Suprapubic skin (tissue), 4 donors: ENCODE measurements around the gene ATXN1. TPM values are rescaled to one million over a fixed set of nuclear protein-coding genes. Genes with fewer than 3 reads are reported as not detected.

ENCODE experiments used
- DNase-seq, 2 donors: peaks; one replicate each; pipeline ENCODE4 v3.0.0-alpha.2; 2019; ENCODE audit warnings: low spot score in 2 of 2
- H3K27ac ChIP-seq: fragments of 200-600 bp; sonication (generic); one replicate; pipeline ENCODE4 v1.5.1; 2019
- H3K27me3 ChIP-seq: fragments of 200-600 bp; sonication (generic); one replicate; pipeline ENCODE4 v1.5.1; 2019
- H3K36me3 ChIP-seq: fragments of 200-600 bp; sonication (generic); one replicate; pipeline ENCODE4 v1.5.1; 2019
- H3K4me1 ChIP-seq: fragments of 200-600 bp; sonication (generic); one replicate; pipeline ENCODE4 v1.5.1; 2019
- H3K4me3 ChIP-seq: fragments of 200-600 bp; sonication (generic); one replicate; pipeline ENCODE4 v1.5.1; 2019; ENCODE audit warnings: mild to moderate bottlenecking
- H3K9me3 ChIP-seq: fragments of 200-600 bp; sonication (generic); one replicate; pipeline ENCODE4 v1.5.1; 2019
- EP300 ChIP-seq: sonication (generic); formaldehyde crosslinking; IDR thresholded peaks from one replicate; pipeline ENCODE4 v1.6.1; 2017; ENCODE audit warnings: antibody characterized with exemption
- POLR2A ChIP-seq, 2 donors: fragments of 450-650 bp; IDR thresholded peaks; one replicate each; pipeline ENCODE4 v1.6.1; 2017; ENCODE audit warnings: antibody characterized with exemption in 2 of 2, mild to moderate bottlenecking in 2 of 2, moderate library complexity in 2 of 2
- POLR2AphosphoS5 ChIP-seq, 3 donors: sonication (generic); formaldehyde crosslinking; IDR thresholded peaks; one replicate each; pipeline ENCODE4 v1.6.1; 2017; ENCODE audit warnings: antibody characterized with exemption in 3 of 3
- WGBS: methylation state at CpG from one replicate; pipeline ENCODE4 v1.1.5; 2018; 5-methylcytosine and 5-hydroxymethylcytosine counted together
- total RNA-seq, 4 donors: library from RNA; depleted of rRNA; stranded (reverse); fragments of >200 nt; gene quantifications; one replicate each; pipeline ENCODE4 v1.1.0, GENCODE V29; 2016
- TF ChIP-seq, protein P1 (sequence below), 2 donors: fragments of 200-600 bp in 1 of 2; fragments of 450-650 bp in 1 of 2; sonication (generic) in 1 of 2; IDR thresholded peaks; one replicate each; pipeline ENCODE4 v1.5.1; 2016 to 2019; ENCODE audit warnings: antibody characterized with exemption in 2 of 2, mild to moderate bottlenecking in 1 of 2, moderate library complexity in 1 of 2

ATXN1 gene
- total RNA-seq, 4 donors from 2014 or later, result 32.8 to 95.4 (median 42.4) TPM

DNA sequence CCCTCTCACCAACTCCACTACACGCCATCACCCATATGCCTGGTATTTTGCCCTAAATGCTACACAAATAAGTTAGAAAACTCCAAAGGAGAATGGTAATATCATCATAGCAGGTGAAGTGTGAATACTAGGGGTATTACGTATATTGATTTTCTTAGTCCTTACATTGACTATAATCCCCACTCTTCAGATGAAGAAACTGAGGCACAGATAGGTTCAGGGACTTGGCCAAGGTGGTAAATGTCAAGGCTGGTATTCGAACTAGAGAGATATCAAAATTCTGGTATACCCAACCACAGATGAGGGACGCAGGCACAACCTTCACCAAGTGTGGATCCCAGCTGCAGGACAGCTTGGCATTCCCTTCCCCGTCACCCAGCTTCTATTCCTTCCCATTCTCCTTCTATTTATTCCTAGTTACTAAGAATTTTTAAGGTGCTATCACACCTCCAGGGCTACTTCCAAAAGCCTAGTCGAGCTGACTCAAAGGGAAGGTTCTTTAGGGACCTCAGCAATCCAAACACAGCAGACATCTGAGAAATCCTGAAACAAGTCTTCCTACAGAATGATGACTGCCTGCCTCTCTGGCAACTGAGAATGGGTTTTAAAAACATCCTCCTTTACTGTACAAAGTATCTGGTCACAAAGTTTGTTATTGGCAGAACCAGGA lies 32.6 kb downstream of the ATXN1 start:
- no peak overlapping the region for H3K4me3 ChIP-seq
- 92% methylated on average over 6 of the region's 6 CpGs for WGBS
- H3K27ac ChIP-seq, result no peak overlapping the region
- H3K9me3 ChIP-seq, result no peaks in the 10 kb centered on the region
- peaks cover 39% of the 10 kb centered on the region for H3K4me1 ChIP-seq
- no peaks in the 10 kb centered on the region for H3K27me3 ChIP-seq
- H3K36me3 ChIP-seq, result no peaks in the 10 kb centered on the region
- no peak for TF ChIP-seq POLR2AphosphoS5 (IDR thresholded peaks at IDR 0.05)
- TF ChIP-seq, protein P1, sequence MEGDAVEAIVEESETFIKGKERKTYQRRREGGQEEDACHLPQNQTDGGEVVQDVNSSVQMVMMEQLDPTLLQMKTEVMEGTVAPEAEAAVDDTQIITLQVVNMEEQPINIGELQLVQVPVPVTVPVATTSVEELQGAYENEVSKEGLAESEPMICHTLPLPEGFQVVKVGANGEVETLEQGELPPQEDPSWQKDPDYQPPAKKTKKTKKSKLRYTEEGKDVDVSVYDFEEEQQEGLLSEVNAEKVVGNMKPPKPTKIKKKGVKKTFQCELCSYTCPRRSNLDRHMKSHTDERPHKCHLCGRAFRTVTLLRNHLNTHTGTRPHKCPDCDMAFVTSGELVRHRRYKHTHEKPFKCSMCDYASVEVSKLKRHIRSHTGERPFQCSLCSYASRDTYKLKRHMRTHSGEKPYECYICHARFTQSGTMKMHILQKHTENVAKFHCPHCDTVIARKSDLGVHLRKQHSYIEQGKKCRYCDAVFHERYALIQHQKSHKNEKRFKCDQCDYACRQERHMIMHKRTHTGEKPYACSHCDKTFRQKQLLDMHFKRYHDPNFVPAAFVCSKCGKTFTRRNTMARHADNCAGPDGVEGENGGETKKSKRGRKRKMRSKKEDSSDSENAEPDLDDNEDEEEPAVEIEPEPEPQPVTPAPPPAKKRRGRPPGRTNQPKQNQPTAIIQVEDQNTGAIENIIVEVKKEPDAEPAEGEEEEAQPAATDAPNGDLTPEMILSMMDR (IDR thresholded peaks at IDR 0.05), result no peak
- TF ChIP-seq POLR2A (IDR thresholded peaks at IDR 0.05), result no peak
- no peak for TF ChIP-seq EP300
- no peak for DNase-seq

GRCh38 chr6:16727996-16728395 lies 33.3 kb downstream of the ATXN1 start:
- Histone ChIP-seq H3K4me3 (no peak overlapping the region), H3K36me3 (no peaks in the 10 kb centered on the region), H3K27me3 (no peaks in the 10 kb centered on the region), H3K4me1 (peaks cover 46% of the 10 kb centered on the region), H3K27ac (no peak overlapping the region), H3K9me3 (no peaks in the 10 kb centered on the region)
- no peak for DNase-seq
- 90% methylated on average over 5 of the region's 5 CpGs for WGBS
- TF ChIP-seq, protein P1 (IDR thresholded peaks at IDR 0.05), result no peak
- no peak for TF ChIP-seq EP300
- no peak for TF ChIP-seq POLR2AphosphoS5 (IDR thresholded peaks at IDR 0.05)
- TF ChIP-seq POLR2A (IDR thresholded peaks at IDR 0.05), result no peak

GRCh38 chr6:16725145-16725864 lies 36.0 kb downstream of the ATXN1 start:
- DNase-seq, result no peak
- H3K4me3 ChIP-seq, result no peak overlapping the region
- H3K27me3 ChIP-seq, result no peaks in the 10 kb centered on the region
- no peaks in the 10 kb centered on the region for H3K9me3 ChIP-seq
- H3K36me3 ChIP-seq, result no peaks in the 10 kb centered on the region
- TF ChIP-seq POLR2AphosphoS5 (IDR thresholded peaks at IDR 0.05), result no peak
- H3K4me1 ChIP-seq, result peaks cover 56% of the 10 kb centered on the region
- peak overlapping the region; percentile 70 for H3K27ac ChIP-seq
- 60% methylated on average over 7 of the region's 7 CpGs for WGBS

DNA sequence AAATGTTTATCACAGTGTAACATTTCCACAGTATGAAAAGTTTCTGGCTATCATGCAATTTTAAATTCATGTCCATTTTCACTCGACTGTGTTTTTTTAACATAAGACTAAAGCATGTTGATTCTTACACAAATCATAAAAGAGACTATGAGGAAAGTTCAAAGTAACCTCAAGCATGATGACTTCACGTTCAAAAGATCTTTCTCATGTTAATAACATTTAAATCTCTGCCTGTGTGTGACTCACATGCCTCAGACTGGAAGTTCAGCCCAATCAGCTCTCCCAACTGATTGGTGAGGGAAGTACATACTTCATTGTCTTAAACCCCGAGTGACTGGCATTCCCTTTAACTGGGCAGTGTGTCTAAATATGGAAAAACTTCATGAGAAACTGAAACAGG lies 37.4 kb downstream of the ATXN1 start:
- DNase-seq, result no peak
- no peak for TF ChIP-seq POLR2AphosphoS5 (IDR thresholded peaks at IDR 0.05)
- TF ChIP-seq POLR2A (IDR thresholded peaks at IDR 0.05), result no peak
- TF ChIP-seq, protein P1 (IDR thresholded peaks at IDR 0.05), result no peak
- TF ChIP-seq EP300, result no peak
- H3K9me3 ChIP-seq, result no peaks in the 10 kb centered on the region
- H3K27ac ChIP-seq, result peak overlapping the region; percentile 70
- no peak overlapping the region for H3K4me3 ChIP-seq
- 6% methylated on average over 3 of the region's 3 CpGs for WGBS
- H3K27me3 ChIP-seq, result no peaks in the 10 kb centered on the region
- H3K4me1 ChIP-seq, result peaks cover 69% of the 10 kb centered on the region
- H3K36me3 ChIP-seq, result no peaks in the 10 kb centered on the region

DNA sequence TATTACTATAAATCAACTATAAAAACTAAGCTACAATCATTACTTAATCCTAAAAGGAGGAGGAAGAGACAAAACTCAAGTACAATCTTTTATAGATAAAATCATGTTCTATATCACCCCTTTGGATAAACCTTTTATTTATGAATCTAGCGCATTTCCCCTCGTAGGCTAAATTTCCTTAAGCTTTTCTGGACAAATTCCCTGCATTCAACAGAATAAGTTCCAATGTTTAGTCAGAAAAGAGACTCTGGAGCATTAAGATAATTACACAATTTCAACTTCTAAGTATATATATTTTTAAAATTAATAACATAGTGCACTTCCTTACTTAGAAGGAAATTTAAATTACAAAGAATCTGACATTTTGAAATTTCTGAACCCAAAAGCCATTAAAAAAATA lies 37.9 kb downstream of the ATXN1 start:
- TF ChIP-seq POLR2AphosphoS5 (IDR thresholded peaks at IDR 0.05) (no peak), EP300 (no peak), POLR2A (IDR thresholded peaks at IDR 0.05) (no peak)
- TF ChIP-seq, protein P1 (IDR thresholded peaks at IDR 0.05), result no peak
- no peaks in the 10 kb centered on the region for H3K27me3 ChIP-seq
- H3K27ac ChIP-seq, result peak overlapping the region; percentile 70
- peaks cover 73% of the 10 kb centered on the region for H3K4me1 ChIP-seq
- no peaks in the 10 kb centered on the region for H3K9me3 ChIP-seq
- no peaks in the 10 kb centered on the region for H3K36me3 ChIP-seq
- DNase-seq, result no peak
- whole genome bisulfite sequencing, result 58% methylated on average over 2 of the region's 2 CpGs
- H3K4me3 ChIP-seq, result no peak overlapping the region
